ENCODE results near the gene FITM2.
"Not testable (repeated sequence)": the region's sequence is repeated elsewhere in the genome, so short reads cannot be mapped to it uniquely, and the experiment has no call there.

Gene FITM2, protein sequence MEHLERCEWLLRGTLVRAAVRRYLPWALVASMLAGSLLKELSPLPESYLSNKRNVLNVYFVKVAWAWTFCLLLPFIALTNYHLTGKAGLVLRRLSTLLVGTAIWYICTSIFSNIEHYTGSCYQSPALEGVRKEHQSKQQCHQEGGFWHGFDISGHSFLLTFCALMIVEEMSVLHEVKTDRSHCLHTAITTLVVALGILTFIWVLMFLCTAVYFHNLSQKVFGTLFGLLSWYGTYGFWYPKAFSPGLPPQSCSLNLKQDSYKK
- total RNA-seq: 5.2 to 11.5 (median 7.5) reads per million in 4 experiments

- peak; percentile 98 for DNase-seq
Observed at GRCh38 chr20:44310664-44311639, at the start of gene FITM2. Gene FITM2 (minus strand): TSS chr20:44311202. CDS start chr20:44311148, 54 bp downstream.

DNA sequence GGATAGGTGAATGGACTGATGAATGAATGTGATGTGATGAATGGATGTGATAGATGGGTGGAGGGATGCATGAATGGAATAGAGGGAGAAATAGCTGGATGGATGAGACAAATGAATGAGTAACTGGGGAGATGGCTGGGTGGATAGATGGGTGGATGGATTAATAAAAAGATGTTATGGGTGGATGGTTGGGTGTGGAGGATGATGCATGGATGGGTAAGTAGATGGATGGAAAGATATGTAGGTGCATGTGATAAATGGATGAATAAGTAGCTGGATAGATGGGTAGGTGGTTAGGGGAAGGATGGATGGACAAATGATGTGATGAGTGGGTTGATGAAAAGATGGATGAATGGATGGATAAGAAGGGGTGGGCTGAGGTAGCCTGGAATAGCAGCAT lies 49.2 kb upstream of the FITM2 start:
- no peak for DNase-seq

DNA sequence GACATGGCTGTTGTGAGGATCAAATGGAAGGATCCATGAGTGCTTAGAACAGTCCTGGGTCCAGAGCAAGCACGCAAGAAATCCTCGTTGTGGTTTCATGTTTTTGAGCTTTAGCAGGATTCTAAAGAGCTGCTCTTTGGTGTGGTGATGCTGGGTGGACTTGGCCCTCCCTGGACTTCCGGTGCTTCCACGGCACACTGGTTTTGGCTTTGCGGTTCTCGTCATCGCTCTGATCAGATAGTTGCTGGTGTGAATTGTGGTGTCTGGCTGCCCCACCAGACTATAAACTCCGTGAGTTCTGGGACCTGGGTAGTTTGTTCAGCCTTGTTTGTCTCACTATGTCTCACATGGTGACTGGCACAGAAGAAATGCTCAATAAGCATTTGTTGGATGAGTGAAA lies 47.8 kb upstream of the FITM2 start:
- DNase-seq: no peak

DNA sequence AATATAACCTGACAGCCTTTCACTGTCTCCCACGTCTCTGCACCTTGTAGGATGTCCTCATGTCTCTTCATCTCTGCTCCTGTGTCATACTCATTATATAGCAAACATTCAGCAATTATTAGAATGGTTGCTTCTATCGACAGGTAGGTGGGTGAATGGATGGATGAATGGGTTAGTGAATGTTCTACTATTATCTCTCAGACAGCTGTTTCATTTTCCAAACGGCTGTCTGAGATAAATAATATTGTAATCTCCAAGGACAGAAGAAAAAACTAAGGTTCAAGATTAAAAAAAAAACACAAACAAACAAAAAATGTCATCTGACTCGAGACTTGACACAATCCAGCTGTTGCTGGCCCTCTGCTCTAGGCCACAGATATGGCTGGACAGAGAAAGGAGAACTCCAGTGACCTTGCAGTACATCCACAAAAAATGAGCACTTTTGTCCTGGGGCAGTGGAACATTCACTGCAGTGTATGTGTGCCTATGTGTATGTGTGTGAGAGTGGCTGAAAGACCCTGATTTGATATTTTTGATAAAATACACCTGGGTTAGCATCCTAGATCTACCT lies 46.6 kb upstream of the FITM2 start:
- DNase-seq: no peak

- no peak for DNase-seq
Observed at GRCh38 chr20:44357020-44357419, 46.0 kb upstream of the FITM2 start.

DNA sequence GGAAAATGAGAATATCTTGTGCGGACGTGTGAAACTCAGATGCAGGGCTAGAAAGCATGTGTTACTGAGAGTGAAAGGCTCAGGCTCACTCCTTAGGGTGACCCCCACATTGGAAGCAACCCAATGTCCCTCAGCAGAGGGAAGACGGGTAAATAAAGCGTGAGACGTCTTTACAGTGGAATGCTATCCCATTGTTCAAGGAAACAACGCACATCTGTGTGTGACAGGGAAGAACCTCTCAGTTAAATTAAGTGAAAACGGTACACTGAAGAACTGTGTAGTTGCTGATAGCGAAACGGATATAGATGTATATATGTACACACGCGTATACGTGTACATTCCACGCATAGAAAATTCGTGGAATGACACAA lies 45.3 kb upstream of the FITM2 start:
- DNase-seq: no peak

- DNase-seq: no peak
Observed at GRCh38 chr20:44355498-44356352, 44.7 kb upstream of the FITM2 start, which contains the start of gene HNF4A. Gene HNF4A (plus strand): TSS chr20:44355699. CDS start chr20:44355805, 106 bp downstream.

GRCh38 chr20:44354979-44355497 lies 44.0 kb upstream of the FITM2 start:
- DNase-seq: no peak

- no peak for DNase-seq
Observed at GRCh38 chr20:44350567-44350966, 39.6 kb upstream of the FITM2 start.

DNA sequence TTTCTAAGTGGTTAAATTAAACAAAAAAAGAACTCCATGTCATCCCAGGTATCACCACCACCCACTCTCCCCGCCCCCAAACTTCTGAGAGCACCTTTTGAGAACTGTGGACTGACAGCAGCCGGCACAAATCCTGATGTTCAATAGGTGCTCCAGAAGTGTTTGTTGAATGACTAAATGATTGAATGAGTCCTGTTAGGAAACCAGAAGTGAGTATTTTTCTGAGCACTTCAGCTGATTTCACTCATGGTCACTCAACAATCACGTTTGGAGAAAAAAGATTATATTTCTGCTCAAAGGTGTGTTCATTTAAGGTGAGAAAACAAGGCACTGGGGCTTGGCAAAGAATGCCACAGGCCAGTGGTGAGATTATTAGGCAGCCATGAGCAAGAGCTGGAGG lies 38.3 kb upstream of the FITM2 start:
- DNase-seq: no peak

- DNase-seq: no peak
Observed at GRCh38 chr20:44348168-44348659, 37.2 kb upstream of the FITM2 start.

DNA sequence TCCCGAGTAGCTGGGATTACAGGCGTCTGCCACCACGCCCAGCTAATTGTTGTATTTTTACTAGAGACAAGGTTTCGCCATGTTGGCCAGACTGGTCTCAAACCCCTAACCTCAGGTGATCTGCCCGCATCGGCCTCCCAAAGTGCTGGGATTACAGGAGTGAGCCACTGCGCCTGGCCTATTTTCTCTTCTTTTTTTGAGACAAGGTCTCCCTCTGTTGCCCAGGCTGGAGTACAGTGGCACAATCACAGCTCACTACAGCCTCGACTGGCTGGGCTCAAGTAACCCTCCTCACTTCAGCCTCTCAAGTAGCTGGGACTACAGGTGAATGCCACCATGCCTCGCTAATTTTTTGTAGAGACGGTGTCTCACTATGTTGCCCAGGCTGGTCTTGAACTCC lies 34.9 kb upstream of the FITM2 start:
- DNase-seq: not testable (repeated sequence)

DNA sequence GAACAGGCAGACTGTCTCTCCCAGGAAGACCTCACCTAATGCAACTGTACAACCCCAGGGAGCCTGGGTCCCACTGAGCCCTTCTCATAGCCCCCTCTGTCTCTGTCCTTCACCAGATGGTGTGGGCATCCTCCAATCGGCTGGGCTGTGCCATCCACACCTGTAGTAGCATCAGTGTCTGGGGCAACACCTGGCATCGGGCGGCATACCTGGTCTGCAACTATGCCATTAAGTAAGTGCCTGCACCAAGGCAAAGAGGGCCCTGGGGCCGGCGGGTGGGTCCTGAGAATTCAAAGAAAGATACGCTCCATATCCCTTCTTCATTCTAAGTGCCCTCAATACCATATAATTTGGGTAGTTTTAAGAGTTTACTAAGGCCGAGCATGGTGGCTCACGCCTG lies 34.1 kb upstream of the FITM2 start:
- DNase-seq: no peak

- DNase-seq: no peak
Observed at GRCh38 chr20:44344723-44345122, 33.7 kb upstream of the FITM2 start.

DNA sequence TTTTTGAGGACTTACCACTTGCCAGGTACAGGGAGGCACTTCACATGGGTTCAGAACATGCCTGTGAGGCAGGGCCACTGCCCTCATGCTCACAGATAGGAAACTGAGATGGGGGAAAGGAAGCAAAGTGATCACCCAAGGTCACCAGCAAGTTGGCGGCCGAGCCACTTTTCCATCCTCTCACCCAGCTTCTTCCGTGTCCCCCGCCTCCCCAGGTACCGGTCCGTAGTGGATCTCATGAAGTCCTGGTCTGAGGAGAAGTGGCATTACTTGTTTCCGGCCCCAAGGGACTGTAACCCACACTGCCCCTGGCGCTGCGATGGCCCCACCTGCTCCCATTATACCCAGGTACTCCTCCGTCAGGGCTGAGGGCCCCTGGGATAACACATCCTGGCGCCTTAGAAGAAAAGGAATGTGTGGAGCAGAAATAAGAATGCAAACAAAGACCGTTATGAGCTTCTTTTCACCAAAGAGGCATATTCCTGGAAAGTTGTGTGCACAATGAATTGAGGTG lies 32.2 kb upstream of the FITM2 start:
- DNase-seq: no peak

- DNase-seq: no peak
Observed at GRCh38 chr20:44342248-44342647, 31.2 kb upstream of the FITM2 start.

DNA sequence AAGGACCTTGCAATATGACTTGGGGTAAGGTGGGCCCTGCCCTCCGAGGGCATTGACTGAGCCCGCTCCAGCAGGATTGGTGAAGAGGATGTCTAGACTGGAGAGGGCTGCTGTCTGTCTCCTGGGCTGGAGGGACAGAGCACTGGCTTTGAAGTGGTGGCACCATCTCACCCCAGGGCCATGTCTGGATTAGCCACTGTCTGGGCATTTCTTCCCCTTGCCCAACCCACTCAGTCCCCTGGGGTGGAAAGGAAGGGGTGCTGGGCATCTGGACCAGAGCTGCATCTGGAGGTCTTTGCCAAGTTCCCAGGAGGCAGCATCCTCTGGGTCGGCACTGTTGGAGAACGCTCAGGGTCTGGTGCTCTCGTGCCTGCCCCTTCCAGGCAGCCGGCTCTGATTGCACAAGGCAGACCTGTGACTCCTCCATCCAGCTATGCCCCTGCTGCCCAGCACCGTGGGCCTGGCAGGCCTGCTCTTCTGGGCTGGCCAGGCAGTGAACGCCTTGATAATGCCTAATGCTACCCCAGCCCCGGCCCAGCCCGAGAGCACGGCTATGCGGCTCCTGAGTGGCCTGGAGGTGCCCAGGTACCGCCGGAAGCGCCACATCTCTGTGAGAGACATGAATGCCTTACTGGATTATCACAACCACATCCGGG lies 25.9 kb upstream of the FITM2 start, which contains the start of gene R3HDML:
TSS of gene R3HDML (plus strand) at position 319 of the 656 bp plus-strand sequence. CDS start at position 434, 115 bp downstream.
- DNase-seq: no peak

DNA sequence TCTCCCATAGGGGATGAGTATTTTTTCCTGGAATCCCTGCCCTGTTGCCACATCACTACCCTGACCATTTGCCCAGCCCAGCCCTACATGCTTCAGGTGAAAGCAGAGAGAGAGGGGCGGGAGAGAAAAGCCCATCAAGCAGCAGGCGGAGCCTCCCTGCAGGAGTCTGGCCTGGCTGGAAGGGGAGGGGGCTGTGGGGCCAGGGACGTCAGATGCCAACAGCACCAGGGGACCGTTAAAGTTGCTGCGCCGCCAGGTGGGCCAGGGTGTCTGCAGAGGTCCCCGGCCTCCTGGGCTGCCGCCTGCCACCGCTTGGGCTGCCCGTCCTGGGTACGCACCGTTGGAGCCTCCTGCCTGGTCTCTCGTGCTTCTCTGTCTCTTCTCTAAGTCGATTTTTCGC lies 25.1 kb upstream of the FITM2 start:
- DNase-seq: no peak

DNA sequence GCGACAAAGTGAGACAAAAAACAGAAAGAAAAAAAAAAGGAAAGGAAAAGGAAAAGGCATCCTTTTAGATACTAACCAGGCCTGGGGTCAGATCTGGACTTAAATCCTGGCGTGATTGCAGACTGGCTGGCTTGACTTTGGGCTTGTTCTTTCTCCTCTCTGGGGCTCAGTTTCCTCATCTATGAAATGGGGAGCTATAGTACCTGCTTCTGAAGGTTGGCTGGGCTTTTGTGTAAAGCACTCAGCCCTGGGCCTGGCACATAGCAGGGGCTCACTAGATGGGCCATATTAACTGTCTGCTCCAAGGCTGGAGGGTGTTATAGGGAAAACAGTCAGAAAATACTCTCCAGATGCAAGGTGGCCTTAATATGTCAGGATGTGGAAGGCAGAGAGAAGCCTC lies 24.7 kb upstream of the FITM2 start:
- no peak for DNase-seq

DNA sequence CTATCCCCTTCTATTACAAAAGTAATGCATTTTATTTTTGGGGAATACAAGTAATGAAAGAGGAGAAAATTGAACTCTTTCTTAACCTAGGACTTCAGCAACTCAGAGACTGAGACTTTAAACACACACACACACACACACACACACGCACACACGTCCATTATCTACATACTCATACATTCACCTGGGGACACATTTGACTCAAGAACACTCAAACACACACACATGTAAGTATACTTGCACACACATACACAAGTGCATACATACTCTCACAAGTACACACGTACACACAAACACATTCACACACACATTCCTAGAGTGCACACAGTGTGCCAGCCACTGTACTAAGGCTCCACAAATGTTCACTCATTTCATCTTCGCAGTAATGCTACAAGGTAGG lies 23.7 kb upstream of the FITM2 start:
- no peak for DNase-seq

- DNase-seq: no peak
Observed at GRCh38 chr20:44334306-44334705, 23.3 kb upstream of the FITM2 start.
